ACC112 (cell line): ENCODE data around the gene LACC1.
A peak's percentile ranks its signal among the peaks of the same experiment; 100 is the strongest.

Source experiments
- H2AFZ ChIP-seq: fragments of 200-600 bp; sonication (generic); one replicate; pipeline ENCODE4 v1.6.0; 2017; ENCODE audit warnings: antibody characterized with exemption, low read length; ENCODE audit not compliant: unreplicated experiment
- H3K27ac ChIP-seq: fragments of 200-600 bp; sonication (generic); 2 replicates; pipeline ENCODE4 v1.5.1; 2014; ENCODE audit warnings: low read depth, mild to moderate bottlenecking, antibody characterized with exemption, low read length, moderate library complexity
- H3K27me3 ChIP-seq: fragments of 200-600 bp; sonication (generic); 2 replicates; pipeline ENCODE4 v1.6.1; 2014; ENCODE audit warnings: mild to moderate bottlenecking, antibody characterized with exemption, low read length, moderate library complexity, mixed read lengths; ENCODE audit not compliant: insufficient read depth
- H3K36me3 ChIP-seq: fragments of 200-600 bp; sonication (generic); 2 replicates; pipeline ENCODE4 v1.6.1; 2016; ENCODE audit warnings: mild to moderate bottlenecking, antibody characterized with exemption, low read length, moderate library complexity, mixed read lengths; ENCODE audit not compliant: insufficient read depth
- H3K4me1 ChIP-seq: fragments of 200-600 bp; sonication (generic); one replicate; pipeline ENCODE4 v1.6.1; 2016; ENCODE audit warnings: low read length, mixed read lengths; ENCODE audit not compliant: insufficient read depth, unreplicated experiment, control insufficient read depth
- H3K4me3 ChIP-seq: fragments of 200-600 bp; sonication (generic); 2 replicates; pipeline ENCODE4 v1.5.1; 2014; ENCODE audit warnings: mild to moderate bottlenecking, low read depth, low read length
- H3K79me2 ChIP-seq: fragments of 200-600 bp; sonication (generic); one replicate; pipeline ENCODE4 v1.6.0; 2016; ENCODE audit warnings: low read length; ENCODE audit not compliant: control insufficient read depth, unreplicated experiment, insufficient read depth

The LACC1 gene

GRCh38 chr13:43879755-43880181 is at the start of gene LACC1:
LACC1 (plus strand) TSS chr13:43879904; CDS start chr13:43880986, 1,082 bp downstream.
- Histone ChIP-seq H2AFZ (peak within 1 kb of the TSS; percentile 76), H3K27me3 (no peaks in the 10 kb centered on the region), H3K27ac (peak within 1 kb of the TSS; percentile 84), H3K4me3 (peak within 1 kb of the TSS; percentile 84), H3K4me1 (peaks cover 18% of the 10 kb centered on the region), H3K79me2 (peaks cover 12% of the 10 kb centered on the region), H3K36me3 (peaks cover 4% of the 10 kb centered on the region; the same call in 1 of the 2 replicates)

GRCh38 chr13:43830497-43830881 is 49.2 kb upstream of the LACC1 start:
- Histone ChIP-seq H3K79me2 (no peaks in the 10 kb centered on the region), H3K4me1 (peaks cover 14% of the 10 kb centered on the region), H3K27me3 (no peaks in the 10 kb centered on the region), H3K27ac (peak overlapping the region; percentile 87), H3K36me3 (no peaks in the 10 kb centered on the region), H2AFZ (peak overlapping the region; percentile 27), H3K4me3 (peak overlapping the region; percentile 60)

- Histone ChIP-seq H3K27ac (peak overlapping the region; percentile 87), H2AFZ (no peak overlapping the region)
Measured at GRCh38 chr13:43831088-43831487, 48.6 kb upstream of the LACC1 start.

DNA sequence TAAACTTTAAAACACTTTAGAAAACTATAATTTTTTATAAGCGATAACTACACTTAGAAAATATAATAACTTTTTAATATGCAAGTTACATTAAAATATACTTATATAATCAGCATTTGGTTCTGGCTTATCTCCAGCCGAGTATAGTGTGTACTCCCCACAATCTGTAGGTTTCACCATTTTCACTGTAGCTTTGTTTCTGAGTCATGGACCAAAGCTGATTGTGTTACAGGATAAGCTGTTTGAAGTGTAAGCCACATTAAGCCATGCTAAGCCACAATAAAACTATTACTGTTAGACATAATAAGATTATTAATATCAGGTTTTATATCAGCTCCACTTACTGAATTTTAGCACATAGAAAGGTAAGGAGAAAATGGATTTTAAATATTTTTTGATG is 44.0 kb upstream of the LACC1 start:
- H3K27me3 ChIP-seq = no peaks in the 10 kb centered on the region
- peaks cover 17% of the 10 kb centered on the region for H3K4me1 ChIP-seq
- H3K4me3 ChIP-seq = no peak overlapping the region
- H2AFZ ChIP-seq = no peak overlapping the region
- no peaks in the 10 kb centered on the region for H3K36me3 ChIP-seq
- H3K27ac ChIP-seq = no peak overlapping the region
- no peaks in the 10 kb centered on the region for H3K79me2 ChIP-seq

More at GRCh38 chr13:43831088-43831487, 48.6 kb upstream of the LACC1 start:
- no peaks in the 10 kb centered on the region for H3K79me2 ChIP-seq
- H3K4me1 ChIP-seq = peaks cover 14% of the 10 kb centered on the region
- H3K36me3 ChIP-seq = no peaks in the 10 kb centered on the region
- peak overlapping the region; percentile 60 for H3K4me3 ChIP-seq
- no peaks in the 10 kb centered on the region for H3K27me3 ChIP-seq

GRCh38 chr13:43838909-43839308 is 40.8 kb upstream of the LACC1 start:
- Histone ChIP-seq H2AFZ (no peak overlapping the region), H3K27ac (no peak overlapping the region), H3K36me3 (no peaks in the 10 kb centered on the region), H3K27me3 (no peaks in the 10 kb centered on the region), H3K79me2 (no peaks in the 10 kb centered on the region), H3K4me3 (no peak overlapping the region), H3K4me1 (peaks cover 4% of the 10 kb centered on the region)

- peaks cover 26% of the 10 kb centered on the region for H3K4me1 ChIP-seq
- H3K4me3 ChIP-seq = no peak overlapping the region
- no peaks in the 10 kb centered on the region for H3K27me3 ChIP-seq
- no peak overlapping the region for H2AFZ ChIP-seq
- H3K27ac ChIP-seq = no peak overlapping the region
- peaks cover 14% of the 10 kb centered on the region for H3K36me3 ChIP-seq
- H3K79me2 ChIP-seq = no peaks in the 10 kb centered on the region
Measured at GRCh38 chr13:43846496-43847158, 33.1 kb upstream of the LACC1 start.

GRCh38 chr13:43848001-43848649 is 31.6 kb upstream of the LACC1 start:
- H3K27ac ChIP-seq = peak overlapping the region; percentile 42
- no peak overlapping the region for H2AFZ ChIP-seq
- H3K4me1 ChIP-seq = peaks cover 26% of the 10 kb centered on the region
- H3K36me3 ChIP-seq = peaks cover 14% of the 10 kb centered on the region
- no peaks in the 10 kb centered on the region for H3K79me2 ChIP-seq
- H3K4me3 ChIP-seq = no peak overlapping the region
- no peaks in the 10 kb centered on the region for H3K27me3 ChIP-seq

- H3K36me3 ChIP-seq = peaks cover 22% of the 10 kb centered on the region
- H3K79me2 ChIP-seq = peaks cover 2% of the 10 kb centered on the region
- no peak overlapping the region for H2AFZ ChIP-seq
- H3K4me1 ChIP-seq = peaks cover 26% of the 10 kb centered on the region
- no peak overlapping the region for H3K4me3 ChIP-seq
- no peaks in the 10 kb centered on the region for H3K27me3 ChIP-seq
- no peak overlapping the region for H3K27ac ChIP-seq
Measured at GRCh38 chr13:43850873-43851272, 28.8 kb upstream of the LACC1 start.

- H3K79me2 ChIP-seq = peaks cover 2% of the 10 kb centered on the region
Measured at GRCh38 chr13:43852923-43853404, 26.7 kb upstream of the LACC1 start.

GRCh38 chr13:43861863-43862262 is 17.8 kb upstream of the LACC1 start:
- peaks cover 16% of the 10 kb centered on the region for H3K36me3 ChIP-seq
- peaks cover 13% of the 10 kb centered on the region for H3K4me1 ChIP-seq
- no peak overlapping the region for H3K27ac ChIP-seq
- no peak overlapping the region for H2AFZ ChIP-seq
- H3K27me3 ChIP-seq = no peaks in the 10 kb centered on the region
- no peaks in the 10 kb centered on the region for H3K79me2 ChIP-seq
- no peak overlapping the region for H3K4me3 ChIP-seq

More at GRCh38 chr13:43852923-43853404, 26.7 kb upstream of the LACC1 start:
- no peak overlapping the region for H3K4me3 ChIP-seq
- no peak overlapping the region for H2AFZ ChIP-seq
- H3K27ac ChIP-seq = no peak overlapping the region
- peaks cover 22% of the 10 kb centered on the region for H3K36me3 ChIP-seq
- H3K4me1 ChIP-seq = peaks cover 16% of the 10 kb centered on the region
- no peaks in the 10 kb centered on the region for H3K27me3 ChIP-seq

DNA sequence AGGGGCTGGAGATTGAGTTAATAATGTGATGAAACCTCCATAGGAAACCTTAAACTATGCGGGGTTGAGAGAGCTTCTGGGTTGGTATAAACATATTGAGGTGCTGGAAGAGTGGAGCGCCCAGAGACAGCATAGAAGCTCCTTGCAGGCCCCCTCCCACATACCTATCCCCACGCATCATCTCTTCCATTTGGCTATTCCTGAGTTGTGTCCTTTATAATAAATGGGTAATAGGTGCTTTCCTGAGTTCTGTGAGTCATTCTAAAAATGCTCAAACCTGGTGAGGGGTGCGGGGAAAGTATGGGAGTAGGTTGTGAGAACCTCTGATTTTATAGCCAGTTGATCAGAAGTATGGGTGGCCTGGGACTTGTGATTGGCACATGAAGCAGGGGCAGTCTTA is 14.8 kb upstream of the LACC1 start:
- H2AFZ ChIP-seq = no peak overlapping the region
- H3K79me2 ChIP-seq = no peaks in the 10 kb centered on the region
- no peaks in the 10 kb centered on the region for H3K27me3 ChIP-seq
- H3K36me3 ChIP-seq = peaks cover 3% of the 10 kb centered on the region; the same call in 1 of the 2 replicates
- H3K27ac ChIP-seq = no peak overlapping the region
- peaks cover 13% of the 10 kb centered on the region for H3K4me1 ChIP-seq
- no peak overlapping the region for H3K4me3 ChIP-seq
